ENCODE measurements around the gene SPIN2B.

GRCh38 chrX:57104406-57104805, 16.9 kb downstream of the SPIN2B start:
- TF ChIP-seq CTCF (IDR thresholded peaks at IDR 0.05) = no peak
- TF ChIP-seq POLR2A (IDR thresholded peaks at IDR 0.05) = no peak
